Esophagus squamous epithelium (tissue), 4 donors: ENCODE data around the gene CMTM8.

Experiments
- POLR2A ChIP-seq, 4 donors: fragments of 450-650 bp; IDR thresholded peaks; one replicate each; pipeline ENCODE4 v1.6.1; 2017; ENCODE audit warnings: antibody characterized with exemption in 4 of 4, mild to moderate bottlenecking in 4 of 4, moderate library complexity in 3 of 4
- TF ChIP-seq, protein P1 (sequence below), 6 experiments: fragments of 450-650 bp in 4 of 6; fragments of 200-600 bp in 2 of 6; sonication (generic) in 2 of 6; IDR thresholded peaks; one replicate each; pipeline ENCODE4 v1.5.1; 2016 to 2019; ENCODE audit warnings: antibody characterized with exemption in 6 of 6, mild to moderate bottlenecking in 4 of 6, moderate library complexity in 4 of 6

GRCh38 chr3:32283304-32283703 lies 44.8 kb downstream of the CMTM8 start:
- TF ChIP-seq, protein P1, sequence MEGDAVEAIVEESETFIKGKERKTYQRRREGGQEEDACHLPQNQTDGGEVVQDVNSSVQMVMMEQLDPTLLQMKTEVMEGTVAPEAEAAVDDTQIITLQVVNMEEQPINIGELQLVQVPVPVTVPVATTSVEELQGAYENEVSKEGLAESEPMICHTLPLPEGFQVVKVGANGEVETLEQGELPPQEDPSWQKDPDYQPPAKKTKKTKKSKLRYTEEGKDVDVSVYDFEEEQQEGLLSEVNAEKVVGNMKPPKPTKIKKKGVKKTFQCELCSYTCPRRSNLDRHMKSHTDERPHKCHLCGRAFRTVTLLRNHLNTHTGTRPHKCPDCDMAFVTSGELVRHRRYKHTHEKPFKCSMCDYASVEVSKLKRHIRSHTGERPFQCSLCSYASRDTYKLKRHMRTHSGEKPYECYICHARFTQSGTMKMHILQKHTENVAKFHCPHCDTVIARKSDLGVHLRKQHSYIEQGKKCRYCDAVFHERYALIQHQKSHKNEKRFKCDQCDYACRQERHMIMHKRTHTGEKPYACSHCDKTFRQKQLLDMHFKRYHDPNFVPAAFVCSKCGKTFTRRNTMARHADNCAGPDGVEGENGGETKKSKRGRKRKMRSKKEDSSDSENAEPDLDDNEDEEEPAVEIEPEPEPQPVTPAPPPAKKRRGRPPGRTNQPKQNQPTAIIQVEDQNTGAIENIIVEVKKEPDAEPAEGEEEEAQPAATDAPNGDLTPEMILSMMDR (IDR thresholded peaks at IDR 0.05): no peak
- no peak for TF ChIP-seq POLR2A (IDR thresholded peaks at IDR 0.05)
